Caco-2 (cell line): ENCODE results near the gene GPR157. TPM values are rescaled to one million over a fixed set of nuclear protein-coding genes. Genes with fewer than 3 reads are reported as not detected.
"Not testable (repeated sequence)": the region's sequence is repeated elsewhere in the genome, so short reads cannot be mapped to it uniquely, and the experiment has no call there.

Experiments used
- BruUV-seq: library from RNA; stranded (reverse); fragments of 400-500 nt; replicated peaks from 2 replicates; lab custom pipeline; 2021; lab: Mats Ljungman, UMichigan
- CTCF ChIA-PET: fragments of 300-600 bp; sonication (Branson Sonifier 250); formaldehyde crosslinking; loops from one replicate; lab custom pipeline; 2022; ENCODE audit warnings: antibody characterized with exemption; lab: Charles Lee
- POLR2A ChIA-PET: fragments of 300-600 bp; sonication (Branson Sonifier 250); formaldehyde crosslinking; loops from one replicate; lab custom pipeline; 2022; ENCODE audit warnings: antibody characterized with exemption; lab: Charles Lee
- DNase-seq, 2 experiments: peaks; one replicate each; pipeline versions ENCODE4 v3.0.0 to v3.0.0-alpha.2; 2020 to 2022
- H3K27me3 ChIP-seq: replicated peaks from 2 replicates; pipeline ENCODE4 v1.6.0; 2011; ENCODE audit warnings: low read length; ENCODE audit not compliant: control insufficient read depth, insufficient read depth
- H3K36me3 ChIP-seq: 2 replicates; pipeline ENCODE4 v1.5.1; 2011; ENCODE audit warnings: low read length; ENCODE audit not compliant: control insufficient read depth, insufficient read depth
- H3K4me1 ChIP-seq: fragments of 250-450 bp; sonication (Bioruptor Pico); 2 replicates; pipeline ENCODE4 v1.5.1; 2020; ENCODE audit warnings: mild to moderate bottlenecking
- H3K4me3 ChIP-seq: 2 replicates; pipeline ENCODE4 v1.5.1; 2011; ENCODE audit warnings: low read depth, mild to moderate bottlenecking, control low read depth, low read length
- H3K9me3 ChIP-seq: fragments of 250-450 bp; sonication (Bioruptor Pico); 2 replicates; pipeline ENCODE4 v1.5.1; 2020; ENCODE audit warnings: mild to moderate bottlenecking, moderate library complexity
- H3K27ac Mint-ChIP-seq: one replicate; pipeline ENCODE4 v1.8.0; 2022; ENCODE audit warnings: mixed read lengths; ENCODE audit not compliant: unreplicated experiment
- H3K27me3 Mint-ChIP-seq: one replicate; pipeline ENCODE4 v1.8.0; 2022; ENCODE audit warnings: mixed read lengths; ENCODE audit not compliant: insufficient read depth, unreplicated experiment
- H3K36me3 Mint-ChIP-seq: one replicate; pipeline ENCODE4 v1.8.0; 2022; ENCODE audit warnings: mild to moderate bottlenecking, mixed read lengths; ENCODE audit not compliant: insufficient read depth, unreplicated experiment
- H3K4me1 Mint-ChIP-seq: one replicate; pipeline ENCODE4 v1.8.0; 2022; ENCODE audit warnings: low read depth, mixed read lengths; ENCODE audit not compliant: unreplicated experiment
- H3K4me3 Mint-ChIP-seq: one replicate; pipeline ENCODE4 v1.8.0; 2022; ENCODE audit warnings: mild to moderate bottlenecking, moderate library complexity, mixed read lengths; ENCODE audit not compliant: unreplicated experiment
- H3K9me3 Mint-ChIP-seq: one replicate; pipeline ENCODE4 v1.8.0; 2022; ENCODE audit warnings: mixed read lengths; ENCODE audit not compliant: unreplicated experiment
- CTCF ChIP-seq, 2 experiments: fragments of 200-600 bp in 1 of 2; IDR thresholded peaks; 1 replicate in 1 of 2; 2 replicates in 1 of 2; pipeline versions ENCODE4 v1.5.1 to v1.8.0; 2011 to 2022; ENCODE audit warnings: antibody characterized with exemption in 1 of 2, control low read depth in 1 of 2, inconsistent platforms in 1 of 2, low read depth in 1 of 2, low read length in 1 of 2, mild to moderate bottlenecking in 1 of 2, moderate library complexity in 1 of 2; ENCODE audit not compliant: insufficient read depth in 1 of 2, severe bottlenecking in 1 of 2, unreplicated experiment in 1 of 2
- intact Hi-C: fragments of 100-400 bp; cut with micrococcal nuclease; formaldehyde crosslinking; loops from one replicate; pipeline ENCODE4 v1.10.0; 2022; ENCODE audit not compliant: unreplicated experiment
- total RNA-seq: library from RNA; stranded (reverse); gene quantifications from 2 replicates; pipeline ENCODE4 v1.2.3, GENCODE V29; 2022

The GPR157 gene
- total RNA-seq, 1 experiment from 2014 or later = 17.2 TPM

- peak overlapping the region; percentile 79 for H3K27ac Mint-ChIP-seq
- TF ChIP-seq CTCF (IDR thresholded peaks at IDR 0.05; ENCODE audit: insufficient read depth in 1 of 2, low read depth in 1 of 2, low read length in 1 of 2, severe bottlenecking in 1 of 2, unreplicated experiment in 1 of 2) = no peak
- peaks cover 6% of the 10 kb centered on the region for H3K36me3 Mint-ChIP-seq
- Histone ChIP-seq H3K9me3 (no peaks in the 10 kb centered on the region), H3K27me3 (no peaks in the 10 kb centered on the region), H3K36me3 (no peaks in the 10 kb centered on the region), H3K4me1 (peaks cover 13% of the 10 kb centered on the region), H3K4me3 (peak overlapping the region; percentile 66)
- intact Hi-C loops = no loop called here
- no TSS peak for BruUV-seq
- POLR2A ChIA-PET = no interaction called here
- peak in 1 of 2 experiments; percentile 28 for DNase-seq
- CTCF ChIA-PET = interaction anchor here (1.4 to 2.2 kb wide), 2 partner anchors 13 to 17 kb away, joined by 8 to 12 read pairs; no protein-coding TSS in a partner anchor
- H3K9me3 Mint-ChIP-seq = no peaks in the 10 kb centered on the region
- H3K4me1 Mint-ChIP-seq = peaks cover 6% of the 10 kb centered on the region
- H3K4me3 Mint-ChIP-seq = peak overlapping the region; percentile 94
- H3K27me3 Mint-ChIP-seq = no peaks in the 10 kb centered on the region
Measured at GRCh38 chr1:9128166-9128519, 759 bp downstream of the GPR157 start.

GRCh38 chr1:9127395-9128165, 1.3 kb downstream of the GPR157 start:
- H3K36me3 Mint-ChIP-seq = peaks cover 8% of the 10 kb centered on the region
- Histone ChIP-seq H3K36me3 (no peaks in the 10 kb centered on the region), H3K4me1 (peaks cover 13% of the 10 kb centered on the region), H3K27me3 (no peaks in the 10 kb centered on the region), H3K4me3 (peak overlapping the region; percentile 66), H3K9me3 (no peaks in the 10 kb centered on the region)
- H3K4me1 Mint-ChIP-seq = peaks cover 6% of the 10 kb centered on the region
- peak overlapping the region; percentile 29 for H3K27ac Mint-ChIP-seq
- H3K9me3 Mint-ChIP-seq = no peaks in the 10 kb centered on the region
- CTCF ChIA-PET = no interaction called here
- TF ChIP-seq CTCF (IDR thresholded peaks at IDR 0.05; ENCODE audit: insufficient read depth in 1 of 2, low read depth in 1 of 2, low read length in 1 of 2, severe bottlenecking in 1 of 2, unreplicated experiment in 1 of 2) = no peak
- DNase-seq = no peak
- BruUV-seq = TSS peak; percentile 28
- POLR2A ChIA-PET = no interaction called here
- no peaks in the 10 kb centered on the region for H3K27me3 Mint-ChIP-seq
- intact Hi-C loops = no loop called here
- H3K4me3 Mint-ChIP-seq = peak overlapping the region; percentile 94

GRCh38 chr1:9126511-9126910, 2.4 kb downstream of the GPR157 start:
- intact Hi-C loops = no loop called here
- Mint-ChIP-seq H3K9me3 (no peaks in the 10 kb centered on the region), H3K4me1 (peaks cover 6% of the 10 kb centered on the region), H3K27me3 (no peaks in the 10 kb centered on the region), H3K36me3 (peaks cover 16% of the 10 kb centered on the region), H3K27ac (no peak overlapping the region), H3K4me3 (no peak overlapping the region)
- Histone ChIP-seq H3K36me3 (no peaks in the 10 kb centered on the region), H3K4me3 (no peak overlapping the region), H3K9me3 (no peaks in the 10 kb centered on the region), H3K4me1 (peaks cover 13% of the 10 kb centered on the region), H3K27me3 (no peaks in the 10 kb centered on the region)
- ChIA-PET CTCF (no interaction called here), POLR2A (no interaction called here)
- peak in 1 of 2 experiments; percentile 25 for DNase-seq
- BruUV-seq = no TSS peak
- no peak for TF ChIP-seq CTCF (IDR thresholded peaks at IDR 0.05; ENCODE audit: insufficient read depth in 1 of 2, low read depth in 1 of 2, low read length in 1 of 2, severe bottlenecking in 1 of 2, unreplicated experiment in 1 of 2)

GRCh38 chr1:9125847-9126246, 3.1 kb downstream of the GPR157 start:
- H3K27ac Mint-ChIP-seq, H3K27me3 Mint-ChIP-seq, intact Hi-C loops, H3K4me3 ChIP-seq, H3K4me1 Mint-ChIP-seq, H3K36me3 ChIP-seq, H3K4me3 Mint-ChIP-seq, H3K9me3 ChIP-seq, H3K27me3 ChIP-seq, BruUV-seq, CTCF ChIA-PET, H3K9me3 Mint-ChIP-seq, POLR2A ChIA-PET, DNase-seq: not testable (repeated sequence)
- peaks cover 16% of the 10 kb centered on the region for H3K36me3 Mint-ChIP-seq
- H3K4me1 ChIP-seq = peaks cover 13% of the 10 kb centered on the region
